ENCODE results near the gene IL6ST.

- TF ChIP-seq EP300 (IDR thresholded peaks at IDR 0.05): no peak
- no peak for TF ChIP-seq CTCF (IDR thresholded peaks at IDR 0.05)
These were observed 29.2 kb downstream of the IL6ST start for GRCh38 chr5:55965525-55965924.
